KBM-7 (cell line): ENCODE results near the gene IYD.

Experiments
- DNase-seq: peaks from one replicate; pipeline ENCODE4 v3.0.0-alpha.2; 2015
- in situ Hi-C: fragments of 300-500 bp; cut with MboI; formaldehyde crosslinking; loops from 2 replicates; pipeline ENCODE4 v1.14.3; 2020; ENCODE audit warnings: low sequenced_read_pairs, low pct_unique_long_range_greater_than_20kb, mixed read lengths

IYD gene, protein sequence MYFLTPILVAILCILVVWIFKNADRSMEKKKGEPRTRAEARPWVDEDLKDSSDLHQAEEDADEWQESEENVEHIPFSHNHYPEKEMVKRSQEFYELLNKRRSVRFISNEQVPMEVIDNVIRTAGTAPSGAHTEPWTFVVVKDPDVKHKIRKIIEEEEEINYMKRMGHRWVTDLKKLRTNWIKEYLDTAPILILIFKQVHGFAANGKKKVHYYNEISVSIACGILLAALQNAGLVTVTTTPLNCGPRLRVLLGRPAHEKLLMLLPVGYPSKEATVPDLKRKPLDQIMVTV

DNA sequence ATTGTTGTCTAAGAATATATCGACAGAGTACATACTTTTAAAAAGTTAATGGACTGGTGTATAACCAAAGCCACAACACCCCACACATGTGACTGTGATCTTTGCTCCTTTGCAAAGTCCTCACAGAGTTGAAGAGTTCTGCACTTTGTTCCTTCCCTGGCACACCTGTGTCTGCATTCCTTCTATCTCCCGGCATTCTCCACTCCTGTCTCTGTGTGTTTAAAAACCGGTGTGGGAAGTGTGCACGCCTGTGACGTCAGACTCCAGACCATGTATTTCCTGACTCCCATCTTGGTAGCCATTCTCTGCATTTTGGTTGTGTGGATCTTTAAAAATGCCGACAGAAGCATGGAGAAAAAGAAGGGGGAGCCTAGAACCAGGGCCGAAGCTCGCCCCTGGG, at the start of gene IYD:
TSS of gene IYD (plus strand) at position 251 of the 400 bp plus-strand sequence. CDS start at position 271, 20 bp downstream.
- in situ Hi-C loops: no loop called here
- DNase-seq: no peak

DNA sequence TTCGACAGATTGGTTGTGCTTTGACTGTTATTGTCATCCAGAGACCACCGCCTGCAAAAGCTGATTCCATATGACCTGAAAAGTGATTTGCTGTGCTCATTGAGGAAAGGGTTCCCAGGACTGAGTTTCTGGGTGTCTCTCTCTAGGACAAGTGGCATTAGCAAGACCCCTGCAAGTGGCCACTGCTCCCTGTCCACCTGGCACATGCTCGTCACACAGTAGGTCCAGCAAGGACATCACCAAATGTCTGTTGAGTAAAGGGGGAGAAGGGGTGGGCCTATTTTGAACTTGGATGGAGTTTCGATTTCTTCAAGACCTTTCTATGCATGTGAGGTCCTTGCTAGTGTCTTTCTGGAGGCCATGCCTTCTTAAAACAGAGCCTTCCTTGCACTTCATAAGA, 48.9 kb upstream of the IYD start:
- no peak for DNase-seq
- in situ Hi-C loops: no loop called here

DNA sequence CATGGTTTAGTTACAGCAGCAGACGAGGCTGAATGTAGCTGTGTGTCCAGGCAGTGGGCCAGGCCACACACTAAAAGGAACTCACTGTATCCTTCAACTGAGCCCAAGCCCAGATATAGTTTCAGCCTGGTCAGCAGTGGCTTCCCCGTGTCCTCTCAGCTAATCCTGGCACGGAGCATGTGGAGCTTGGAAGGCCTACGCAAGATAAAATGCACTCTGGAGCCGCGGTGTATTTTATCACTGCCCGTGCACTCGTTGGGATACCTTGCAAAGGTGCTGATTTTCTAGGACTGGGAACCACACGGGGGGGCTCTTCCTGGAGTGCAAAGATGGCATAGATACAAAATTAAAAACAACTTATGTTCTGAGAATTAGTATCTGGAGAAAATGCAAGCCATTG, 48.4 kb upstream of the IYD start:
- in situ Hi-C loops: no loop called here

DNA sequence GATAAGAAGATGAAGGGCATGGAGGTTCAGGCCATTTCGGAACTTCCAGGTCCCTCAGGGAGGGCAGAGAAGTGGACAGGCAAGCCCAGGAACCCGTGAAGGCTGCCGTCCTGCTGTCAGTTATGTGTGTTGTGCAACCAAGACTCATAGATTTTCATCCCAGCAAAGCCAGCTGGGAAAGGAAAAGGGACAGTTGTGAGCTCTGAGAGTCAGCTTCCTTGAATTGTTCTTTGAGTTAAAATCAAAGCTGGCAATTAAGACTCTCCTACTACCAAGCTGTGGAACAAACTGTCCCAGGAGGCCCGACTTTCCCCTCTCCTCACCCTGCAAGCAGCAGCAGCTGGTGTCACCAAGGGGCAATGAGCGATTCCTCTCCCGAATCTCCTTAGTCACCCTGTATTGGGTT, 46.3 kb upstream of the IYD start:
- in situ Hi-C loops: no loop called here
- DNase-seq: no peak

More for the DNA sequence above, 48.4 kb upstream of the IYD start:
- DNase-seq: no peak

DNA sequence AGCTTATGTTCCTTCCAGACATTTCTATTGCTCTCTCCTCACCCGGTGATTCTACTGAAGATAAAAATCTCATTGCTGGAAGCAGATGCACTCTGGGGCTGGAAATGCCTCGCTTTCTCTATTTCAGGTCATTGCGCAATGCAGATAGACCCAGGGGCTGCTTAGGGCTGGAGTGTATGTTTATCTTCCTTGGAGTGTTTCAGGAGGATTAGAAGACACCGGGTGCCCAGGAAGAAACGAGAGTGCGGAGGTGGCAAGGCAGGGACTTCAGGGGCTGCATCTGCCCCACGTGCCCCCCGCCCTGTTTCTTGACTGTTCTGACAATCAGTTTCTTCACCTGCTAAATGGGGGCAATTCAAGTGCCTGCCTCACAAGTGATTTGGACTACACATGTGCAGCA, 45.6 kb upstream of the IYD start:
- DNase-seq: no peak
- in situ Hi-C loops: no loop called here

DNA sequence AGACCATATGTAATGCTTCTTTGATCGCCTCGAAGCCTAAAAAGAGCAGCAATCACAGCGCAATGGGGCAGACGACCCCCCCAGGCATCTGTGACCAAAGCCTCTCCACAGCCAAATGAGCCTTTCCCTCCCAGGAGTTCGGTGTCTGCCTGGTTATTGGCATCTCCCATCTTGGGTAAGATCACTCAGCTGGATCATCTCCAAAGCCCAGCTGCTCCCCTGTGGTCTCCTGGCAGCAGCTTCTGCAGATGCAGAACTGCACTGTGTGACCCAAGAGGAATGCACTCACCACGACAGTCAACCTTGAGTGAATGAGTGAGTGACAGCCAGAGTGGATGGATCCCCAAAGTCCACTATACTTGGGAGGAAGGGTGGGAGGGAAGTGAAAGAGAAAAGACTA, 44.8 kb upstream of the IYD start:
- in situ Hi-C loops: no loop called here
- DNase-seq: no peak

DNA sequence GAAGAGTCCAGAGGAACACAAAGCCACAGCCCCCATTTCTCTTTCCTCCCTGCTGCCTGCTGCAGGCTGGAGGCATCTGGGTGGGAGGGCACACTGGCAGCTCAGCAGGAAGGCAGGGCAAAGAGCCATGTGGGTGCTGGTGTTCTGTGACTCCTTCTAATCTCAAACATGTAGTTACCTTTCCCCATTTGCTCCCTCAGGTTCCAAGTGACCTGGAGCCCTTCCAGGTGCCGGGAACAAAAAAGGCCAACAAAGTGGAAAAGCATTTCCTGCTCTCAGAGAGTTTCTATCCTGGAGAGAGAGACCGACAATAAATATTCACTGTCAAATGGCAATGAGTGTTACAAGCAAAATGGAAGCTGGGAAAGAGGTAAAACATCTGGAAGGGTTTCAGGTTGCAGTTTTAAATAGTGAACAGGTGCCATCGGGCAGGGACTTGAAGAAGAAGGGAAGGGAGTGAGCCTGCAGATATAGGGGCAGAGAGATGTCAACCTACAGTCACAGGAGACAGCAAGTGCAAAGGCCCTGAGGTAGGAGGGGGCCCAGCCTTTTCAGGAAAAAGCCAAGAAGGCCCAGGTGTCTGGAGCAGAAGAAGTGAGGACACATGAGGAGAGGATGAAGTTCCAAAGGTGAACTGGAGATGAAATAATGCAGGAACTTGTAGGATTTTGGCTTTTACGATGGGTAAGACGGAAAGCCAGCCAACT, 43.6 kb upstream of the IYD start:
- in situ Hi-C loops: no loop called here
- DNase-seq: no peak

DNA sequence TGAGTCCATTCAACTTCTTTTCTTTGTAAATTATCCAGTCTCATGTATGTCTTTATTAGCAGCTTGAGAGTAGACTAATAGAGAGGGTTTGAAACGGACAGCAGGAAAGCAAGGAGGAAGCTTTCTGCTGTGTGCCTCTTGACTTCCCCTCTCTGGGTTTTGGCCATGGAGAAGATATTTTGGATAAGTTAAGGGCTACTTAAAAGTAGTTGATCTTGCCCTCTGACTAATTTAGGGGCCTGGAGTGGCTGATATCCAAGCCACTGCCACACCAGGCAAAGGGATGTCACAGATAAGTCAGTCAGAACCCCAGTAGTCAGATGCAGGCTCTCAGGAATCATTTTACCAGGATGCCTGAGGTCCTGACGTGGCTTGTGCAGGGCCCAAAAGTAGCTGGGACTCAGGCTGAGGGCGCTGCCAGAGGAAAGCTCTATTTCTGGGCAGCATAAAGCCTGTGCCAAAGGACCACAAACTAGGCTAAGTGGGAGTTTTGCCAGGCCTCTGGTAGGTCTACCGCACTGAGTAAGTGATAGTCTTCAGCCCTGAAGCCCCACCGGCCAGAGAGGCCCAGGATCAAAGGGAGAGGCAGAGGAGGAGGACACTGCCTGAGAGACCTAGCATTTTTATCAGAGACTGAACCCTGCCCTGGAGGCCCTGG, 41.6 kb upstream of the IYD start:
- no peak for DNase-seq
- in situ Hi-C loops: no loop called here

DNA sequence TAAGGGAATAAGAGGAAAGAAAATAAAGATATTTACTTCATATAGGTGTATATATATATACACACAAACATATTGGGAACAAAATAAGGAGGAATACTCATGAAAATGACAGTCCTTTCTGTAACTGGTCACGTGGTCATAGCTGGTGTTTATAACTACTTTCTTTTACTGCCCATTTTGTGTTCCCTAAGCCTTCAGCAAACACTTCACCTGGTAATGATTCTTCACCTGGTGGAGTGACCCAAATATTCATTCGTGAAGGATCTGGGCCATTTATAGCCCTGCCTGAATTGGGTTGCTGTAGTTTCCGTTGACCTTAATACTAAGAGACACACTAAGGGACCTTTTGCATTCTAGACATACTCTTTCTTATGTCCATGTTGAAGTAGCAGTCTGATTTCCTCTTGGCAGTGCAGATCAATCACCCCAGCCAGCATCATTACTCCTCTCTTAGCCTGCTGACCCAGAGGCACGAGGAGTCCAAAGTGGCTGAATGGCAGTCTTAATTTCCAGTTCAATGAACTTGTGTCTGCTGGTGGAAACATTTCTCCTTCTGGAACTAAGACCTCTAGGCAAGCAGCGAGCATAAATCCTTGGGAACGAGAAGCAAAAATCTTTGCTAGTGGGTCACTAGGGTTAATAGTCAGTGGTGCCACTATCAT, 39.9 kb upstream of the IYD start:
- no peak for DNase-seq
- in situ Hi-C loops: no loop called here

DNA sequence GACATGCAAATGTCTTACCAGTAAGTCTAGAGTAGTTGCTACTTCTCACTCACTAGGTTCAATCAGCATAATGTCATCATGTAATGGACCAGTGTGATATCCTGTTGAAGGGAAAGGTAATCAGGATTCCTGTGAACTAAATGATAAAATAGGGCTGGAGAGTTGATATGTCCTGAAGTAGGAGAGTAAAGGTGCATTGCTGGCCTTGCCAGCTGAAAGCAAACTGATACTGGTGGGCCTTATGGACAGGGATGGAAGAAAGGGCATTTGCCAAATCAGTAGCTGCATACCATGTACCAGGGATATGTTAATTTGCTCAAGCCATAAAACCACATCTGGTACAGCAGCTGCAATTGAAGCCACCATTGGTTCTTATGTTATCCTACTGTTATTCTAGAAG, 37.5 kb upstream of the IYD start:
- in situ Hi-C loops: loop anchor here (10.0 kb wide), 1 partner anchor 247 kb away; no protein-coding TSS in a partner anchor
- no peak for DNase-seq

DNA sequence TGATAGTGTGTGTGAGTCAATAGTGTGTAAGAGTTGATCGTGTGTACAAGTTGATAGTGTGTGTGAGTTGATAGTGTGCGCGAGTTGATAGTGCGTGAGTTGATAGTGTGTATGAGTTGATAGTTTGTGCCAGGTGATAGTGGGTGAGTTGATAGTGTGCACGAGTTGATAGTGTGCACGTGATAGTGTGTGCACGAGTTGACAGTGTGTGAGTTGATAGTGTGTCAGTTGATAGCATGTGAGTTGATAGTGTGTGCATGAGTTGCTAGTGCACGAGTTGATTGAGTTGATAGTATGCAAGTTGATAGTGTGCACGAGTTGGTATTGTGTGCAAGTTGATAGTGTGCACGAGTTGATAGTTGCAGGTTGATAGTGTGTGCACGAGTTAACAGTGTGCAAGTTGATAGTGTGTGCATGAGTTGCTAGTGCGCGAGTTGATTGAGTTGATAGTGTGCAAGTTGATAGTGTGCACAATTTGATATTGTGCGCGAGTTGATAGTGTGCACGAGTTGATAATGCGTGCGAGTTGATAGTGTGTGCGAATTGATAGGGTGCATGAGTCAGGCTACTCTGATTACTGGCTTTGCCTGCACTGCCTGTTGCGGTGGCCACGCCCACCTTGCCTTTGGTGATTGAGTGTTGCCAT, 35.8 kb upstream of the IYD start:
- DNase-seq: no peak
- in situ Hi-C loops: loop anchor here (10.0 kb wide), 1 partner anchor 248 kb away; no protein-coding TSS in a partner anchor

DNA sequence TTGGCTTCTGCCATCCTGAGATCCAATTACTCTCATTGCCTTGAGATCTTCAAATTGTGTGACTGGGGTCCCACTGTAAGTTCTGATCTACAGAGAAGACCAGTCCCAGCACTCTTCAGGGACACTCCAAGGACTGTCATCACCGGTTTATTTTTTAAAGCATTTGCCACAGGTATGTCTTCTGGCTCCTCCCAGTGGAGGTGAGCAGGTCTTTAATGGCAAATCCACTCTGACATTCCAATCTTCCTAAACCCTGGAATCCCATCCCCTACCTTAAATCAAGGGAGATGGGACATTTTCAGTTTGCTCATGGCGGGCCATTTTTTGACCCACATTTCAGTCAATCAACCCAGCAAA, 35.2 kb upstream of the IYD start:
- in situ Hi-C loops: loop anchor here (10.0 kb wide), 1 partner anchor 249 kb away; no protein-coding TSS in a partner anchor
- no peak for DNase-seq

DNA sequence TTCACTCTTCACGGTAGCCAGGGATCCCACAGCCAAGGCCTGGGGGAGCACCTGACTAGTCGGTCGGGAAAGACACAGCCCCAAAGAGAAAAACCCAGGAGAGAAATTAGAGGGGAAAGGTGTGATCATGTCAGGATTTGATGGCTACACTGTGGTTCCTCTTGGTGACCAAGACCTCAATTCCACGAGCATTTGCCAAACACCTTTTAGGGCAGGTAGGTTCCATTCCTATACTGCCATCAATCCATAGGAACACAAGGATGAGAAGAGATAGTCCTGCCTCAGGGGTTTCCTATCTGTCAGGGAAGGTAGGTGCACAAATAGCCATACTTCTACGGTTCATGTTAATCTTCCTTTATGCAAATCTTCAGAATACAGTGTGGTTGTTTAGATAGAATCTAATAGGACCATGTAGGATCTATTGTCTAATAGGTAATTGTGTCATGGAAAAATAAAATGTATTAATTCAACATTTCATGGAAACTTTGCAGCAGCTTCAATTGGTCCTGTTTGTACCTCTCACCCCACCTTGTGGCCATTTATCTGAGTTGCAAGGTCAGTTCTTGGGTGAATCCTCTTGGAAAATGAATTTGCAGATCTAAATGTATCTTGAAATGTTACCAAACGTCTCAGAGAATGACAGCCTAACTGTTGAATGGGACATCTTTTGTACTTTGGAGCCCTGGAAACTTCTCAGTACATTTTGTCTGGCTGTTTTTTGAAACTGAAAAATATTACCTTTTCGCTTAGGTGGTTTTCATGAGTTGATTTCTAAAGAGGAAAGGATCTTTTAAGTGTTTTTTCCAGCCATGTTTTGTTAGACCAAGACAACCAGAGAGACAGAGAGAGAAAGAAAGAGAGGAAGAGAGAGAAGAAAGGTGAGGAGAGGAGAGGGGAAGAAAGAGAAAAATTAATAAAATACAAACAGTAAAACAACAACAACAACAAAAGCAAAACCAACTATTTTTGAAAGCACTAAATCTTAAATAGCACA, 33.7 kb upstream of the IYD start:
- in situ Hi-C loops: loop anchor here (10.0 kb wide), 1 partner anchor 250 kb away; no protein-coding TSS in a partner anchor
- peak; percentile 75 for DNase-seq

DNA sequence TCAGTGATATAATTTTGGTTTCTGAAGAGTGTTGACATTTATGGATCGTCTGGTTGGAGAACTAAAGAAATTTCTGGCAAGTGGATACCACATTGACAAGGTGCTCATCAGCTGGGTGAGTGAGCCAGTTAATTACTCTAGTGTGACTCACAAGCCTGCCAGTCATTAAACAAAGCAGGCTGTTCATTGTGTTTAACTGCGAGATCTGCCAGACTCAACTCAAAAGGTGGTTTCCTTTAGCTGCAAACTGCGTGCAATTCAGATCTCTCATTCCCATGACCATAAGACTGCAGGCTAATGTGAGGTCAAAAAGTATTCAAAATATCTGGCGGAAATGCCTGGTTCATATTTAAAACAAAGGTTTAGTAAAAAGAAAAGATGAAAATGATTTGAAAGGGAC, 32.5 kb upstream of the IYD start:
- in situ Hi-C loops: loop anchor here (10.0 kb wide), 1 partner anchor 251 kb away; no protein-coding TSS in a partner anchor
- DNase-seq: no peak

DNA sequence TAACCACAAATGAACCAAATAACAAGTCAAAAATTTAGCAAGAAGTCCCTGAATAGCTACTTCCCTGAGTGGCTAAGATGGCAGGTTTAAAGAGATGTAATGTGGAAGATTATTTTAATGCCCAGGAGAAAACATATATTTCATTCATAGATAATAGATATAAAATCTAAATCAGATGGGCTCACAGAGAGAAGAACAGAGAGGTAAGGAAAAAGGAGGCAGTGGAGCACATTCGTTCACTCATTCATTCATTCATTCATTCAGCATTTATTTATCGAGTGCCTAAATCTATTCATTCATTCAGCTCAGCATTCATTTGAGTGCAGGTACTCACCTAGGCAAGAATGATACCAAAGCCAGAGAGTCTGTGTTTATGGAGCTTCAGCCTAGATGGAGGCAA, 32.1 kb upstream of the IYD start:
- no peak for DNase-seq
- in situ Hi-C loops: loop anchor here (10.0 kb wide), 1 partner anchor 252 kb away; no protein-coding TSS in a partner anchor

DNA sequence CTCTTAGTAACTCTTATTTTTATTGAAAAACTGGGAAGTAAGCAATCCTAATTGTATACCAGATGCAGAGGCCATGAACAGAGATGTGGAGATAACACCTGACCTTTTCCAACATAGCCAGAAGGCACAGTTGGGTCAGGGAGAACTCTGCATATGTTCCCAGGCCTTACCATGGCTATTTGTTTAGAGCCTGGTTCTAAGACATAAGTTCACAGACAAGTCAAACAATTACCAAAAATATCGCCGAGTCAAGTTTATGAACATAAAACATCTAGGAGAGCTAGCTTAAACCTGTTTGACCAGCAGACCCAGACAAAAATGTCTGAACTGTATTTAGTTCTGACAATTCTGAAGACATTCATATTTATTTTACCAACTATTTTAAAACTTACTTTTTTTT, 26.7 kb upstream of the IYD start:
- DNase-seq: no peak
- in situ Hi-C loops: no loop called here

DNA sequence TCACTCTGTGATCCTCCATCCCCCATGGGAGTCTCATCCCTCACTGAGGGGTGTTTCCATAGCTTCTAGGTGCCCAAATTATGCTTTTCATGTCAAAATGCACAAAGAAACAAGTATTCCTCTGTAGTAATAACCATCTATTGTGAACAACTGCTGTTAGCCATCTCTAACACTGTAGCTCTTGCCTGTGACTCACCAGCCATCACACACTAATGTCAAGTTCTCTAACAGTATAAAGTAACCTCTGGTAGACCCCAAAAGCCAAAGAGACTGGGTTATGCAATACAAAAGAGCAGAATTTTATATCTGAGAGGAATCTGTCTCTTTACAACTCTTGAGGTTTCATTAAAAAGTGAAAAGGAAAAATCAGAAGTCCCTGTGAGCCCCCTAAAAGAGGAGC, 25.4 kb upstream of the IYD start:
- in situ Hi-C loops: no loop called here
- no peak for DNase-seq

DNA sequence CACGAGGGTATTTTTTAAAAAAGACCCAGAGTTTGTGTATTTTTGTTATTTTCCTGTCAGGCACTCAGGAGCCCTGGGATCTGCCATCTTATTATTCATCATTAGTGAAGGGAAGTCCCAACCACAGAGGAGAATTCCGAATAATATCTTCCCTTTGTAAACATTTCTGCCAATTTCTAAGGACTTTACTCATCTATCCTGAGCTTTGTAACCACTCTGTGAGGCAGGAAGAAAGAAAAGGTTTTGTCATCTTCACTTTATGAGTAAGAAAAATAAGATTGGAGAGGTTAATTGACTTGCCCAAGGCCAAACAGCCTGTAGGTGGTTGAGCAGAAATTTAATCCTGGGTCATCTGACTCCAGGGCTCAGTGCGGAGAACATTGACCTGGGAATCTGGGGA, 23.0 kb upstream of the IYD start:
- in situ Hi-C loops: no loop called here

More for the DNA sequence above, 23.0 kb upstream of the IYD start:
- no peak for DNase-seq
